Stimulated activated naive CD4-positive, alpha-beta T cell treated with Interleukin-2 at 50 U/mL for 16 hours (primary cell): Measurements from ENCODE around the gene ZFYVE19.

ENCODE experiments used
- DNase-seq: peaks from one replicate; lab custom pipeline; 2025; lab: John Stamatoyannopoulos, UW

Gene ZFYVE19, protein sequence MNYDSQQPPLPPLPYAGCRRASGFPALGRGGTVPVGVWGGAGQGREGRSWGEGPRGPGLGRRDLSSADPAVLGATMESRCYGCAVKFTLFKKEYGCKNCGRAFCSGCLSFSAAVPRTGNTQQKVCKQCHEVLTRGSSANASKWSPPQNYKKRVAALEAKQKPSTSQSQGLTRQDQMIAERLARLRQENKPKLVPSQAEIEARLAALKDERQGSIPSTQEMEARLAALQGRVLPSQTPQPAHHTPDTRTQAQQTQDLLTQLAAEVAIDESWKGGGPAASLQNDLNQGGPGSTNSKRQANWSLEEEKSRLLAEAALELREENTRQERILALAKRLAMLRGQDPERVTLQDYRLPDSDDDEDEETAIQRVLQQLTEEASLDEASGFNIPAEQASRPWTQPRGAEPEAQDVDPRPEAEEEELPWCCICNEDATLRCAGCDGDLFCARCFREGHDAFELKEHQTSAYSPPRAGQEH

GRCh38 chr15:40807028-40807887 lies at the start of gene ZFYVE19, which contains the start of gene DNAJC17:
TSS of gene ZFYVE19 (plus strand) at chr15:40807089. CDS start at chr15:40807590, 501 bp downstream.
TSS of gene DNAJC17 (minus strand) at chr15:40807473. CDS start at chr15:40807446, 27 bp downstream.
- peak; percentile 93 for DNase-seq

- DNase-seq = no peak
Measured at GRCh38 chr15:40759961-40760360, 46.9 kb upstream of the ZFYVE19 start.

GRCh38 chr15:40762919-40763800 lies 43.7 kb upstream of the ZFYVE19 start:
- DNase-seq = no peak

DNA sequence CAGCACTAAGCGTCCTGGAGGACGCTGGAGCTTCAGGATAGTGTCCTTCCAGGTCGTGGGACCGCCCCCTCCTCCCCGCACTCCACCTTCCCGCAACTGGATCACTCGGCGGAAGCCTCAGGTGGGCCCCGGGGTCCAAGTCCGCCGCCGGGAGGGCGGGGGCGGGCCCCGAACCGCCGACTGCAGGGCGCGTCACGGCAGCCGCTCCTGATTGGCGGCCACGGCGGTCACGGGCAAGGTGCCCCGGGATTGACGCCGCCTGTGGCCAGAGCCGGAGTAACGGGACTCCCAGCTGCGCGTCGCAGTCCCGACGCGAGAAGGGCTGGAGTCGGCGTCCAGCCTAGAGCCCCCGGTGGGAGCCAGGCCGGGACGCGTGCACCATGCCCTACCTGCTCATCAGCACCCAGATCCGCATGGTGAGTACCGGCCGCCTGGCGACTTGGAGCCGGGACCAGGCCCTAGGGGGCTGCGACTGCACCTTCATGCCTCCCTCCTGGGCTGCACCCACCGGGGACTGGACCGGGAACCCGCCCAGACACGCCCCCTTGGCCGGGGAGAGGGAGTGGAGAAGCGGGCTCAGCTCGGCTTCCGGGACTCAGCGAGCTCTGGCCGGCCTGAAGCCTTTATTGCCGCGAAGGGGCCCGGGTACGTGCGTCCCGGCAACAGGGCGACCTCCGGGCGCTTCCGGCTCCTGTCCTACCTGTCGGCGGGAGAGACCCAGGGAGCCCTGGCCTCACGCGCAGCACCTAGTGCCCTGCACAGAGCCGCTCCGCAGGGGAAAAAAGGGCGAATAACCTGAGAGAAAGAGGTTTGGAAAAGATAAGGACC lies 42.9 kb upstream of the ZFYVE19 start, which contains the start of gene GCHFR:
Gene GCHFR, plus strand, starts transcription at position 268 of the 828 bp plus-strand sequence. Its CDS starts 113 bp downstream, at position 381.
- peak; percentile 57 for DNase-seq

DNA sequence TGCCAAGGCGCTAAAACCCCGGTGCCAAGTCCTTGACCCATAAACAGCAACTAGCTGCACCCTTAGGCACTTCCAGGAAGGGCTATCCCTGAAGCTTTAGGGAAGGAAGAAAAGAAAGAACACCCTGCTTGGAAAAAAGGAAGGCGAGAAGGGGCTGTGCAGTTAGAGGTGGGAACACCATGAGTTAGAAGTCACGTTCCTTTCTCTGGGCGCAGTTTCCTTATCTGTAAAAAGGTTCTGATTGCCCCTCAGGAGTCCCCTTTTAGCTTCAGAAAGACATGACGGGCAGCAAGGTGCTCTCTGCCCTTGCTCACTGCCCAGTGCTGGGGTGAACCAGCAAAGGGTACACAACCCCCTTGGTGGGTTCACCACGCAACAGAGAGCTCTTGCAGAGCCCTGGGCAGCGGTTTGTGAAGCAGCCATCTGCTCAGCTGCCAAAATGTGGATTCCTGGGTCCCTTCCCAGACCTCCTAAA lies 42.2 kb upstream of the ZFYVE19 start:
- DNase-seq = no peak

- DNase-seq = no peak
Measured at GRCh38 chr15:40766194-40766815, 40.6 kb upstream of the ZFYVE19 start.

- DNase-seq = no peak
Measured at GRCh38 chr15:40766906-40767837, 39.7 kb upstream of the ZFYVE19 start.

GRCh38 chr15:40767838-40768500 lies 38.9 kb upstream of the ZFYVE19 start:
- DNase-seq = no peak

GRCh38 chr15:40768521-40769273 lies 38.2 kb upstream of the ZFYVE19 start:
- DNase-seq = no peak

DNA sequence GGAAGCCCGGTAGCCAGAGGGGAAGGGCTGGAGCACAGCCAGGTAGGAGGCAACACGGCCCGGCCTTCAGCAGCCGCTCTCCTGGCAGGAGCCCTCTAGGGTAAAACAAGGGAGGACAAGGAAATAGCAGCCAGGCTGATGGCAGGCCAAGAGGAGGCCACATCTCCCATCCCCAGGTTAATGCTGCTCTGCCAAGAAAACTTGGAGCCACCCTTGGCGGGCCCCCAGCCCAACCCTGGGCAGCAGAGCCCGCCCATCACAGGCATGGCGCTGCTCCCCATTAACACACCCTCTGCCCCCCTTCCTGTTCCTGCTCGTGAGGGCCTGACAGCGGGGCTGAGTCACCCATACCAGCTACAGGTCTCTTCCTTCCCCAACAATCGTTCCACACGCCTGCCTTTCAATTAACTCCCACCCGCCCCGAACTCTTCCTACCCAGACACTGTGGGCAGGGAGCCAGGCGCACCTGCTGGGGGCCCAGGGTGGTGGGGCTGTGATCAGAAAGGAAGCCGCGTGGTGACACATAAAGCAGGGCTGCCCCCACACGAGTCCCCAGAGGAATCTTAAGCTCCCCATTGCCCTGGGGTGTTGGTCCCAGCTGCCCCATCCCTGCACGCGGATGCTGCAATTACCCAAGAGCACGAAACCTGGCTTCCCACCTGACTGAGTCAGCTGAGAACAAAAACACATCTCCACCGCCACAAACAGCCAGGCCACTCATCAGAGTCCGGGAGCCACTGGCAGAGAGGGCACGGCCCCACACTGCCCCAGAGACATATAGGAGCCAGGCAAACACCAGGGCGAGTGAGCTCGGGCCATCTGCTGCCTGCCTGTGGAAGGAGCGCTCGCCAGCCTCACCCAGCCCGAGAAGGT lies 37.4 kb upstream of the ZFYVE19 start, which contains the start of gene C15orf62:
Gene C15orf62, plus strand, starts transcription at position 707 of the 873 bp plus-strand sequence. CDS start 516 bp downstream, outside the sequence.
- DNase-seq = peak; percentile 7

GRCh38 chr15:40770147-40770721 lies 36.7 kb upstream of the ZFYVE19 start:
- no peak for DNase-seq

DNA sequence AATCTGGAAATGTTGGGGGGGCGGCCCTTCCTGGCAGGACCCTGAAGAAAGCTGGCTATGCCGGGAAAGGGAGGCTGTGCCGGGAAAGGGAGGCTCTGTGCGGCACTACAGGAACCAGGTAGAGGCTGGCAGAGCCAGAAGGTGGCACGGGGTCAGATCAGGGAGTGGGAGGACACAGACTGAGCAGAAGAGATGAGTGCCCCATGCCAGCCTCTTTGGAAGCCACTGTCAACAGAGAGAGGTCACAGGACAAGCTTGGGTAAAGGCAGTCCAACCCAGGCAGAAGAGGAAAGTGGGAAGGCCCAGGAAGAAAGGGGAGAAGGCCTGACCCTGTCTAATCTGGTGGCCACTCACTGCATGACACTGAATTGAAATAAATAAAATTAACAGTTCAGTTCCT lies 35.6 kb upstream of the ZFYVE19 start:
- no peak for DNase-seq

- DNase-seq = no peak
Measured at GRCh38 chr15:40772014-40772413, 34.9 kb upstream of the ZFYVE19 start.

- no peak for DNase-seq
Measured at GRCh38 chr15:40773496-40773895, 33.4 kb upstream of the ZFYVE19 start.

DNA sequence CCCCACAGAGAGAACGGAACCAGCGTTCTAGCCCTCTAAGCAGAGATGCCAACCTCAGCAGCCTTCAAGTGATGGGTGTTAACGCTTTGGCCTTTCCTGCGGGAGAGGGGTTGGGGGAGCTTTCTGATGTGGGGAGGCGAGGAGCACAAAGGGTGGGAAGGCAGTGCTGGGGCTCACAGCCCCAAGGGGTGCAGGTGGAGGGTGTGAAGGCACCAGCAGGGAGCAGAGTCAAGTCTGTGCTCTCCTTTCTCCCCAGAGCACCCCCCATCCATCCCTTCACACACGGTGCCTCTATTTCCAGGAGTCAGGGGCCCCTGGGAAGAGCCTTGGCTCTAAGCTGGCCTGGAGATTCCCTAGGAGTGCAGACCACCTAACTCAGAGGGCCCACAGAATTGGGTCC lies 33.0 kb upstream of the ZFYVE19 start:
- DNase-seq = no peak

DNA sequence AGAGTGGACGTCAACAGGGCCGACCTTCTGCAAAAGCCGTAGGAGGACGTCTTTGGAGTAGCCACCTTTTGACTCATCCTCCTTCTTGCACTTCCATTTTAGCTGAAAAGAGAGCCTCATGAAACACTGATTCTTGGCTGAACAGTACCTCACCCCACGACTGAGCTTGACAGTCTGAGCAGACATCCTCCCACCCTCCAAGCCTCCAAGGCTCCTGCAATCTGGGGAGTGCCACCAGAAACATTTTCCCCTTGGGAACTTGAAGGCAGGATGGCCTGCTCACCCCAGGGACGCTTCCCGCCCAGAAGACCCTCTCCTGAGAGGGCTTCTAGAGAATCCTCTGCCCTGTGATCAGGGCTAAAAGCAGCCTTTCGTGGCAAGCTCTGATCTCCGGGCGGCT lies 31.9 kb upstream of the ZFYVE19 start:
- no peak for DNase-seq
